Subcutaneous adipose tissue (tissue), 4 donors: Measurements from ENCODE around the gene RHOBTB3. TPM values are rescaled to one million over a fixed set of nuclear protein-coding genes. Genes with fewer than 3 reads are reported as not detected.

ENCODE experiments used
- total RNA-seq, 4 donors: library from RNA; depleted of rRNA; stranded (reverse); fragments of >200 nt; gene quantifications; one replicate each; pipeline ENCODE4 v1.1.0, GENCODE V29; 2016
- TF ChIP-seq, protein P1 (sequence below): fragments of 450-650 bp; IDR thresholded peaks from one replicate; pipeline ENCODE4 v1.5.1; 2016; ENCODE audit warnings: low read depth, mild to moderate bottlenecking, control low read depth, antibody characterized with exemption, moderate library complexity

Gene RHOBTB3
- total RNA-seq, 4 donors from 2014 or later, result 131 to 198 (median 148) TPM

DNA sequence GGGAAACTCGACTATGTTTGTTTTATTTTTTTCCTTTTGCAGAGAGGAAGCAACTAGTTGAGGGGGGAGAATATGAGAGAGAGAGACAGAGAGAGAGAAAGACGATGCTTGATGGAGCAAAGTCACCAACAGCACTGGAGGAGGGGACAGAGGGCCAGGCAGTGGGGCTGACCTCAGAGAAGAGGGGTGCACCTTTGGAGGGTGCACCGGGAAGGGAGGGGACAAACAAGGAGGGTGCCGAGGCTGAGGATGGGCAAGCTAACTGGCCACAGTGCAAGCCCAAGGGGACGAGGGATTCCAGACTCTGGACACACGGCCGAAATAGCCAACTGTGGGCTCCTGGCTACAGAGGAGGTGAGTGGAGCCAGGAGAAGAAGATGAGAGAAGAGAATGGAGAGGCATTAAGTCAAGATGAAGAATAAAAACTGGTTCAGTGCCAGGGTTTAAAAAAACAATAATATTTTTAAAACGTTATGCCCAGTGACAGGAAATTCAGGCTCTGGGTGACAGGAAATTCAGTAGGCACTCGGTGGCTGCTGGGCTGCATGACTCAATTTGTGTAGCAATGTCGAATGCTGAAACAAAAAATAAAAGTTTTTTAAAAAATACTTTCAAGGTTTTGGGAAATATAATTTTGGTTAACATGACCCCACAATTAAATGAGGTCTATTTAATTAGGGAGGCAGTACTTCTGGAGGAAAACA, 104.7 kb downstream of the RHOBTB3 start:
- TF ChIP-seq, protein P1, sequence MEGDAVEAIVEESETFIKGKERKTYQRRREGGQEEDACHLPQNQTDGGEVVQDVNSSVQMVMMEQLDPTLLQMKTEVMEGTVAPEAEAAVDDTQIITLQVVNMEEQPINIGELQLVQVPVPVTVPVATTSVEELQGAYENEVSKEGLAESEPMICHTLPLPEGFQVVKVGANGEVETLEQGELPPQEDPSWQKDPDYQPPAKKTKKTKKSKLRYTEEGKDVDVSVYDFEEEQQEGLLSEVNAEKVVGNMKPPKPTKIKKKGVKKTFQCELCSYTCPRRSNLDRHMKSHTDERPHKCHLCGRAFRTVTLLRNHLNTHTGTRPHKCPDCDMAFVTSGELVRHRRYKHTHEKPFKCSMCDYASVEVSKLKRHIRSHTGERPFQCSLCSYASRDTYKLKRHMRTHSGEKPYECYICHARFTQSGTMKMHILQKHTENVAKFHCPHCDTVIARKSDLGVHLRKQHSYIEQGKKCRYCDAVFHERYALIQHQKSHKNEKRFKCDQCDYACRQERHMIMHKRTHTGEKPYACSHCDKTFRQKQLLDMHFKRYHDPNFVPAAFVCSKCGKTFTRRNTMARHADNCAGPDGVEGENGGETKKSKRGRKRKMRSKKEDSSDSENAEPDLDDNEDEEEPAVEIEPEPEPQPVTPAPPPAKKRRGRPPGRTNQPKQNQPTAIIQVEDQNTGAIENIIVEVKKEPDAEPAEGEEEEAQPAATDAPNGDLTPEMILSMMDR, result no peak

DNA sequence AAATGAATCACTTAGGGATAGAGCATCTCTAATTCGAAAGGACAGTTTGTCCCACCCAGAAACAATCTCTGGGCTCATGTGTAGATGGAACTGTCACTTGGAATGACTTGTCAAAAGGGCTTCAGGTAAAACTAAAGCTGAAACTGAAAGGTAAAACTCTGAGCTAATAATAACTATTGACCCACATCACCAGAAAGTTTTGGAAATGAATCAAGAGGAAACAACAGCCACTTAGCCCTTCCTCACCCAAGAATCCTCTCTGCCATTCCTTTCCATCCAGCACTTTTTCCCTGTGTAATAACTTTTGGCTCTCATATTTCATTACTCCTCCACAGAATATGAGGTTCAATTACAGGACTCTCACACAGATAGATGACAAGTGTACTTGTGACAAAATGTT, 105.4 kb downstream of the RHOBTB3 start:
- TF ChIP-seq, protein P1, result no peak

DNA sequence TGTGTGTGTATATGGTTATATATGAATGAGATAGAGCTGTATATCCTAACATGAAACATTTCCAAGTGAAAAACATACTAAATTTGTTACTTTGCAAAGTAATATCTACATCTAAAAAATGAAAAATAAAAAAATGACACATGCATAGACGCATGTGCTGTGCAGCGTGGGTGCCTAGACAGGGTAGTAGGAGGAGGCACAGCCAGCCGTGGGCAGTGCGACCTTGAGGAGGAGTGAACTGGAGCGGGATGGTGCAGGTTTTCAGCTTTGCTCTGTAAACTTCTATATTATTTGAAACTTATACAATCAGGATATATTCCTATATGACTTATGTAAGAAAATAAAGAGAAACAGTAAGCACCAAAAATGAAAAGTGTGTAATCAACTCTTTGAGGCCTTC, 106.4 kb downstream of the RHOBTB3 start:
- TF ChIP-seq, protein P1, result no peak

DNA sequence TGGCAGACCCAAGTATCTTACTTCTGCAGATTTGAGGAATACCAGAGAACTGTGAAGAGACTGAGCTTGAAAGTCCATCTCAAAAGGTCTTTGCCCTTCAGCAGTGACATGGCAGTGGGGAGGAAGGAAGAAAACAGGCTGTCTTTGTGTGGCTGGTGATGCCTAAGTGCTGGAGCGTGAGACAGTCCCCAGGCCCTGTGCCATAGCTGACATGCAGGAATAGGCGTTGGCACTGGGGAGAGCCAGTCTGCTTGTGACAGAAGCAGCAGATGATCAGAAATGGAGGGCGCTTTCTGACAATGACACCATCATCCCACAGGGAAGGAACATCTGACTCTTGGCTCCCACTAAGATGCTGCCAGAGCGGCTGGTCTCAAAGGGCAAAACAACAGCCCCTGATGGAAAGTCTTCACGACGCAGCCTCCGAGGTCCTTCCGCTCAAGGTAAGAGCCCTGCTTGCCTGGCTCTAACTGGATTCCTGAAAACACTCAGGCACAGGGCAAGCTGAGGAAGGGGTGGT, 106.9 kb downstream of the RHOBTB3 start:
- TF ChIP-seq, protein P1, result no peak

DNA sequence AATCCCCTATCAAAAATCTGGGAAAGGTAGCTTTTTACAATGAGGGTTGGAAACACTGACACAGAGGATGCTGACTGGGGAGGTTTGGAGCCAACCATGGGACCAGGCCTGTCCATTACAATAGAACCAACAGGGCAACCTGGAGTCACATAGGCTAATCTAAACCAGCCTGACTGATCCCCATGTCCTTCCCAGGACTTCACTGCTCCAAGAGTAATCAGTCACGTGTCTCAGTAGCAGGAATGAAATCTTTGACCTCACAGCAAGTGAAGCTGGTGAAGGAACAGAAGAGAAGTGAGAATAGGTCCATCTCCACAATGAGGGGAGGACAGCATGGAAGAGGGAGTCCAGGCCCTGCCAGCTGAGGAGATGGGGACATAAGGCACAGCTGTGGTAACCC, 107.4 kb downstream of the RHOBTB3 start:
- TF ChIP-seq, protein P1, result no peak

DNA sequence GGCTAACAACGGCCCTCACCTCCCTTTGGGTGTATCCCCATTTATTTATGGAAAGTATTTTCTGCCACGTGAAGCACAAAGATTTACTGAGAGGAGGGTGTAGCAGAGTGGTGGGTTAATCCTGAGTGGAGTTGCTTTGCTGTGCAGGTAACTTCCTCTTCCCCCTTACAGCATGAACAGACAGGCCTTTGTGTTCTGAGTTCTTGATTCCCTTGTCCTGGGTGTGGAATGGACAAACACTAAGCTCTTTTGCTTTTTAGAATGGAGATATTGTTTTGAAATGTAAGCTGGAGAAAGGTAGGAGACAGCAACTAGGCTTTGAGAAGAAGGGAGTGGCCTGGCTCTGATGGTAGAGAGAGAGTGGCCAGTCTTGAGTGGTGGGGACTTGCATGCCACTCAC, 108.5 kb downstream of the RHOBTB3 start:
- TF ChIP-seq, protein P1, result no peak

DNA sequence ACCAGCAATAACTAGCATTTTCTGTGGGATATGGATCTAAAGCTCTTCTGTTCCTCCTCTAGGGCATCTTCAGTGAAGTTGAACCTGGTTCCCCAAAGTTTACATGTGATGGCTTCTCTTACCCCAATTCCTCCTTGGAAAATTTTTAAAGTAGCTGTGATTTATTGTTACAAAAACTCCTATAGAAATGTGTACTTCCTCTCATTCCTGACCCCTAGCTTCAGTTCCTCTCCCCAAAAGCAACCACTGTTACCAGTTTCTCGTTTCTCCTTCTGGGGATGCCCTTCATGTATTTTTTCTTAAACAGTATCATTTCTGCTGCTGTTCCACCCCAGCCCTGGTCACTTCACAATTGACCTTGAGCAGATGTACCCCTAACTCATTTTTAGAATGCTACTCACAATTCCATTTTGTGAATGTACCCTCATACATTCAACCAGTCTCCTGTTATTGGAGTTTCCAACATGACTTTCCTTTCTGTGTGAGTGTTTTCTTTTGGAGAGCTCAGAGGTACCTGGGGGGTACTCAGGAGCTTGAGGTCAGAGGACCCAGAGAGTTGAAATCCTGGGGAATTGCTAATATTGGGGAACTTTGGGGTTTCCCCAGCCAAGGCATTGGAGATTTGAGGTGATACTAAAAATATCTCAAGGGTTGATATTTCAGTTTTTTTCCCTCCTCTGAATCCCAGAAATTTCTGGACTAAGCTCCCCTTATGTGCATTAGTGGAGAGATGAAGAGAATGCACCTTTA, 110.0 kb downstream of the RHOBTB3 start:
- TF ChIP-seq, protein P1, result no peak
